HPDE6-E6E7 (cell line): Measurements from ENCODE around the gene SLC5A10.
"Not testable (repeated sequence)": the region's sequence is repeated elsewhere in the genome, so short reads cannot be mapped to it uniquely, and the experiment has no call there.

ENCODE experiments used
- DNase-seq: peaks from one replicate; pipeline ENCODE4 v3.0.0; 2011; ENCODE audit warnings: missing footprints; ENCODE audit errors: extremely low spot score

SLC5A10 gene

DNA sequence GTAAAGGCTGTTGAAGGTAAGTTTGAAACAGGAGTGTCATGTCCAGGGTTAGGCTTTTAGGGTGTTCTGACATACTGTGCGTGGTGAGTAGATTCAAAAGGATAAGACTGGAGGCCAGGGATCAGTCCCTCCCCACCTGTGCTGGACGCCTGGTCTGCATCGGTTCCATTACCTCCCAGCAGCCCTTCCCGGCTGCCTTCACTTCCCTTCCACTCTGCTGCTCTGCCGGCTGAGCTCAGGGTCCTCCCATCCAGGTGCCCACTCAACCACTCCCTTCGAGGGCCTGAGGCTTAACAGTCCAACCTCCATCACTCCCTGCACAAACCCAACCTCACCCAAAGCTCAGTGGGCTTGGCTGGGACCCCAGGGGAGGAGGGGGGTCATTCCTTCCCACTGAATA lies 4.1 kb upstream of the SLC5A10 start:
- no peak for DNase-seq

DNA sequence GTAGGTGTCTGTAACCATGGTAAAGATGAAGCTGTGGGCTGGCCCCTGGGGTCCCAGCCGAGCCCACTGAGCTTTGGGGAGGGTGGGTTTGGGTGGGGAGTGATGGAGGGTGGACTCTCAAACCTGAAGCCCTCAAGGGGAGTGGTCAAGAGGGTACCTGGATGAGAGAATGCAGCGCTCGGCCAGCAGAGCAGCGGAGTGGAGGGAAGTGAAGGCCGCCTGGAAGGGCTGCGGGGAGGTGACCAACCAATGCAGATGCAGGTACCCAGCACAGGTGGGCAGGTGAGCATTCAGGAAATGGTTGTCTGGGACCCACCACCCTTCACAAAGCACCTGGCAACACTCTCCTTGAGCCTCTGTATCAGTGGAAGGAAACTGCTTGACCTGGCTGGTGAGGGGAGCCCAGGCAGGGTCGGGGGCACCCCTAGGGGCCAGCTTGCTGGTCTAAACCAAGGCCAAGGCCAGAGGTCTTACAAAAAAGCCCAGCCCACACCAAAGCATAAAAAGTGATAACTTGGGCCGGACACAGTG lies 3.4 kb upstream of the SLC5A10 start:
- DNase-seq = no peak

DNA sequence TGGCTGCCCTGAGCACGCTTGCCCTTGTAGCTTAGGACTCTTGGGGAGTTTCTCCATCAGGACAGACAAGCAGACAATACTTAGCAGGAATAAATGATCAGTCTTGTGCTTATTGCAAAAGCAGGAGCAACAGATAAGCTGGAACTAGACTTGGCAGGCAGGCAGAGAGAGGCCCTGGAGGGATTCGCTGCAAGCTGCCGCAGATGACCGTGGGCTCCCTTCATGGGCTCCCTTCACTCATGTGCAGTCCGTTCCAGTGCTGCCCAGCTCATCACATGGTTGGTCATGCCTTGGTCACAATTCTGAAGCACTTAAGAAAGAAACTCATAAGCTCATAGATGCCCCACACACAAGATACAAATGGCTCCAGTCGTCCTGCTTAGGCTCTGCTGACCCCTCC lies 2.4 kb upstream of the SLC5A10 start:
- DNase-seq = no peak

DNA sequence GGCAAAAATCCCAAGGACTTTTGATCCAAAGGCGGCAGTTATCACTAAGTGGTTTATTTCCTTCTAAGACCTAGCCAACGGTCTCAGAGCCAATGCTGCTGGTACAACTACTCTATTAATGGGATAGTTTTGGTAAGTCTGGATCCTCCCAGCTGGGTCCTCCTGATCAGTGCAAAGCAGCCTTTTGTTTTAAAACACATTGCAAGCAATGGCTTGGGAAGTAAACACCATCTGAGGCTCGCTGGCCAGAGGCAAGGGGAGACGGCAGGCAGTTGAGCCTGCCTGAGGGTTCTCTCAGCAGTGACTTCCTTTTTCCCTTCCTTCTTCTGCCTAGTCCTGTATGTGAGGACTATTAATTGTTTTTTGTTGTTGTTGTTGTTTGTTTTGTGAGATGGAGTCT lies 1.6 kb upstream of the SLC5A10 start:
- DNase-seq = no peak

DNA sequence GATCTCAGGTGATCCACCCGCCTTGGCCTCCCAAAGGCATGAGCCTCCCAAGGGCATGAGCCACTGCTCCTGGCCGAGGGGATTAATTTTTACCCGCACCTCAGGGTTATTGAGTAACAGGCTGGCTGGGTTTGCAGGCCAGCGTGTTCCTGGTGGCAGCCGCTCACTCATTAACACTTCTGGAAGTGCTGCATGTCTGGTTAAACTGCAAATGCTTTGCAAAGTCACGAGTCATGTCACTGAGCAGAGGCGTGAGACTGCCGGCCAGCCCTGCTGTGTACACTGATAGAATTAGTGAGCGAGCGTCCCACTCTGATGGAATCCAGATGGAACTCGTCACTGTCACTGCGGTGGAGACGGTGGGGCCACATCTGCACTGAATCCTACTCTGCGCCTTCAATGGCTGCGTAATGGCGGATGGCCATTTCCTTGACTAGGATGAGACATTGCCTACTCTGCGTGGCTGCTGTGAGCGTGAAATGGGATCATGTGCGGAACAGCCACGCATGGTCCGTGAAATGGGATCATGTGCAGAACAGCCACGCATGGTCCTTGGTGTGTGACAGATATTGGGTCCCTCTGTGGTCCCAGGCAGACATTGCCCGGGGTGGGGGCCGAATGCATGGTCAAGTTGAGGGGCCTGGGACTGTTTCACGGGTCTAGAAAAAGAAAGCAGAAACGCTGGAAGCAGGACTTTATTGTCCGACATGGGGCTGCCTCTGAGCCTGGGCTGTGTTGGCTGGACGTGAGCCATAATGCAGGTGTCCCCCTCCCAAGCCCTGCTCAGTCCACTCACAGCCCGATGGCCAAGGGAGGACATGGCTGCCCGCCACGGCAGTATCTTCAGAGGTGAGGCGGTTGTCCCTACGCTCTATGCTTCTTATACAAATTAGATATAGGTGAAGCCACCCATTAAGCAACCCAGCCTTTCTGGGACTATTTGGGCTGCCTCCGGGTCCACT lies 740 bp upstream of the SLC5A10 start:
- no peak for DNase-seq

DNA sequence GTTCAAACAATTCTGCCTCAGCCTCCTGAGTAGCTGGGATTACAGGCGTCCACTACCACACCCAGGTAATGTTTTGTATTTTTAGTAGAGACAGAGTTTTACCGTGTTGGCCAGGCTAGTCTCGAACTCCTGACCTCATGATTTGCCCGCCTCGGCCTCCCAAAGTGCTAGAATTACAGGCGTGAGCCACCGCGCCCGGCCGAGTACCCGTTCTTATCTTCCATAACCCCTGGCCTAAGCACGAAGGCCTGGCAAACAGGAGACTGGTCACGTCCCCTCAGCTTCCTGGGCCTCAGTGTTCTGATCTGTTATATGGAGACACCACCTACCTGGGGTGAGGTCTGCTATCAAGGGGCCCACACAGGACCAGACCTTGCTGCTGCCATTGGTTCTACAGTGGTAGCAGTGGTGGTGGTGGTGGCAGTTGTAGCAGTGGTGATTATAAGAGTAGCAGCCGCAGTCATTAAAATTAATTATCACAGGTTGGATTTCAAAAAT lies 1.3 kb downstream of the SLC5A10 start:
- DNase-seq = no peak

DNA sequence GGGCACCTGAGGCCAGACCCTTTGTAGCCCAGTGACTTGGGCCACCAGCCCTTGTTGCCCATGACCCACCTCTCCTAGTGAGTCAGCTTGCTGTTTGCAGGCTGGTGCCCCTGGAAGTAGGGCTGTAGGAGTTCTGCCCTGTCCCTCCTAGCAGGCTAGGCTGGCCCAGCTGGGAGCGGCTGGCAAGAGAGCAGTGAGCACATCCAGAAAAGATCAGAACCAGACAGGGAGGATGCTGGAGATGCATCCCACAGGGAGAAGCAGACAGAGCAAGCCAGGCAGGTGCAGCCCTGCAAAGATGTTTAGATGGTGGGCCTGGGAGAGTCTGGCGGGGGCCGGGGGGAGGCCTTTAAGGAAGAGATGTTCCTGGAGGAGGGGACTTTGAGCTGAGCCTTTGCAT lies 2.4 kb downstream of the SLC5A10 start:
- no peak for DNase-seq

DNA sequence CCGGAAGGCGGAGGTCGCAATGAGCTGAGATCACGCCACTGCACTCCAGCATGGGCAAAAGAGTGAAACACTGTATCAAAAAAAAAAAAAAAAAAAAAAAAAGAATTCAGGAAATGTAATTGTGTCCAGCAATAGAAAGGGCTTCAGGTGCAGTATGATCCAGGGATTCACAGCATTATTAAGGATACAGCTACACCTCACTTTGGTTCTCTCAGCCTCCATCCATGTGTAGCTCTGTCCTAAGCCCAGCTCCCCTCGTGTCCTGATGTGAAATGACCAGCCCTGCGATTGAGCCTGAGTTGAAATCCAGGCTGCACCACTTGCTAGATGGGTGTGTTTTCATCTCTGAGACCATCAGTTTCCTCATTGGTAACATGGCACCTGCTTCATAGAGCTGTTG lies 3.0 kb downstream of the SLC5A10 start:
- DNase-seq = no peak

DNA sequence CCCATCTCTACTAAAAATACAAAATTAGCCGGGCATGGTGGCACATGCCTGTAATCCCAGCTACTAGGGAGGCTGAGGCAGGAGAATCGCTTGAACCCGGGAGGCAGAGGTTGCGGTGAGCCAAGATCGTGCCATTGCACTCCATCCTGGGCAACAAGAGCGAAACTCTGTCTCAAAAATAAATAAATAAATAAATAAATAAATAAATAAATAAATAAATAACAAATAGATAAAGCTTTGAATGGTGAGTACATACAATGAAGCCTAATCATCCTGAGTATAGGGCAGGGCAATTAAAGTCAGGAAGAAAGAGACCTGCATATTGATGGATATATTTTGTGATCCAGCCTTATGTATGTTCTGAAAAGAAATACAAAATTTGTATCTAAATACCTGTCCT lies 4.1 kb downstream of the SLC5A10 start:
- DNase-seq = not testable (repeated sequence)

DNA sequence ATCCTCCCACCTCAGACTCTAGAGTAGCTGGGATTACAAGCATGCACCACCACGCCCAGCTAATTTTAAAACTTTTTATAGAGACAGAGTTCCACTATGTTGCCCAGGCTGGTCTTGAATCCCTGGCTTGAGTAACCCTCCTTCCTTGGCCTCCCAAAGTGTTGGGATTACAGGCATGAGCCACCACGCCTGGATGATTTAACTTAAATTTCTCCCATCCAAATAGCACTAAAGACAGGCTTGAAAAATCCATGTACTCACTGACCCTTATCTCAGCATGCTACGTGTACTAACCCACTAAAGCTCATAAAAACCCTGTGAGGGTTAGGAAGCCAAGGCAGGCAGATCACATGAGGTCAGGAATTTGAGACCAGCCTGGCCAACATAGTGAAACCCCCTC lies 4.6 kb downstream of the SLC5A10 start:
- no peak for DNase-seq

DNA sequence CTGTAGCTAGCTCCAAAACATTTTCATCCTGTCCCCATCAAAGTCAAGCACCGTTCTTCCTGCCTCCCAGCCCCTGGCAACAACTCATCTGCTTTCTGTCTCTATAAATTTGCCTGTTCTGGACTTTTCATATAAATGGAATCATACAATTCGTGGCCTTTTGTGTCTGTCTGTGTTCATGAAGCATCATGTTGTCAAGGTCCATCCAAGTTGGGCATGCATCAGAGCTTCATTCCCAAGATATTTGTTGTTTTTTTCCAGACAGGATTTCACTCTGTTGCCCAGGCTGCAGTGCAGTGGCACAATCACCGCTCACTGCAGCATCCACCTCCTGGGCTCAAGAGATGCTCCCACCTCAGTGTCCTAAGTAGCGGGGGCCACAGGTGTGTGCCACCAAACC lies 5.9 kb downstream of the SLC5A10 start:
- no peak for DNase-seq

DNA sequence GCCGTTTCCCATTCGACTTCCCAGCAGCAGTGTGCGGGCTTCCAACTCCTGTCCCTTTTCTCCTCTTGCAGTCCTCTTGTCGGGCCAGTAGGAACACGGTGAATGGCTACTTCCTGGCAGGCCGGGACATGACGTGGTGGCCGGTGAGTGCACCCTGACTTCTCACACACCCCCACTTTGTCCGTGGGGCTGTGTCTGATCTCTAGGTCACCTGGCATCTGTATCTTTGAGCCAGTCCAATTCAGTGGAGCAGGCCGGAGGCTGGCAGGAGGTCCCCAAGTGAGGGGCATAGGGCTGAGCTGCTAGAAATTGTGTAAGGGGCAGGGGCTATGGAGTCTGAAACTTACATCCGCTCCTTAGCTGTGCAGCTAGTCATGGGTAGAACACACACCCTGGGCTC lies 6.6 kb downstream of the SLC5A10 start:
- no peak for DNase-seq

DNA sequence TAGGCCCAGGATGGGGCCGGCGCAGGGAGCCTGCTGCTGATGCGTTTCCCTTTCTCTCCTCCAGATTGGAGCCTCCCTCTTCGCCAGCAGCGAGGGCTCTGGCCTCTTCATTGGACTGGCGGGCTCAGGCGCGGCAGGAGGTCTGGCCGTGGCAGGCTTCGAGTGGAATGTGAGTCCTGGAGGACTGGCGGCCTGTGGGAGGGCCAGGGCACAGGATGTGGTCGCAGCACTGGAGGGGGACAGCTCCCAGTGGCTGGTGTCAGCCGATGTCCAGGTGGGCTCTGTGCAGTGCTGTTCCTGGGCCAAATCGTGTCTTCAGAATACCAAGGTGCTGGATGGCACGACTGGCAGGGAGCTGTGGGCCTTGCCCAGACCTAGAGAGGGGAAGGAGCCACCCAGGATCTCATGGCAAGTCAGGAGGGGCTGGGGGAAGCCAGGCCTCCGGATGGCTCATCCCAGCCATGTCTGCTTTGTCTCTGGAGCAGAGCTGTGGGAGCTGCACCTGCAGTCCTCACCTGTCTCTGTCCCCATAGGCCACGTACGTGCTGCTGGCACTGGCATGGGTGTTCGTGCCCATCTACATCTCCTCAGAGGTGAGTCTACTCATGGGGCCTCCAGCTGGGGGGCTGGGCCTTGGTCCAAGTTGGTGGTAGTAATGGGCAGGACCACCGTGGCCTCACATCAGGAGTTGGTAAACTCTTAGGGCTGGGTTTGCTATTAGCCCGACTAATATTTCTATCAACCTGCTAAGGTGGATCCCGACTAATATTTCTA lies 7.3 kb downstream of the SLC5A10 start:
- DNase-seq = no peak

DNA sequence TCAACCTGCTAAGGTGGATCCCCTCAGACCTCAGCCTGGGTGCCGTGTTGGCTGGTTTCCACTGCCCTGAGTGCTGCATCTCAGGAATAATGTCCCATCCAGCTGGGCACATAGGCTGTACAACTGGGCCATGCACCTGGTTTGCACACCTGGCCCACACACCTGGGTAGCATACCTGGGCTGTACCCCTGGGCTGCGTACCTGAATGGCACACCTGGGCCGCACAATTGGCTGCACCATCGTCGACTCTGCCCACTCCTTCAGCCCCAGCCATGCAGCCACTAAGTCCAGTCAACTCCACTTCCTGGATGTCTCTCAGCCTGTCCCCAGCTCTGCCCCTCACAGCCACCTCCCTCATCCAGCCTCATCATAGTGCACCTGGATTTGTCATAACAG lies 7.9 kb downstream of the SLC5A10 start:
- DNase-seq = no peak

DNA sequence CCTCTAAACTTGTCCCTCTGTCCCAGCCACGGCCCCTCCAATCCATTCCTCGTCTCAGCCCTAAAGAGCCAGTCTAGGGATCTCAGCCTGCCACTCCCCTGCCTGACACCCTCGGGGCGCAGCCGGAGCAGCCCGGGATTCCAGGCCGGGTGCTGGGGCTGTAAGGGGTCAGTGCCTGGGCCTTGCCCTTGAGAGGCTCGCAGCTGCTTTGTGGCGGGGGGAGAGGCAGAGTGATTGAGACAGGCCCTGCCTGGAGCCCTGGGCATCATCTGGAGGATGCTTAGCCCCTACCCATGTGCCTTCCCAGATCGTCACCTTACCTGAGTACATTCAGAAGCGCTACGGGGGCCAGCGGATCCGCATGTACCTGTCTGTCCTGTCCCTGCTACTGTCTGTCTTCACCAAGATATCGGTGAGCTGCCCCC lies 8.3 kb downstream of the SLC5A10 start:
- no peak for DNase-seq

DNA sequence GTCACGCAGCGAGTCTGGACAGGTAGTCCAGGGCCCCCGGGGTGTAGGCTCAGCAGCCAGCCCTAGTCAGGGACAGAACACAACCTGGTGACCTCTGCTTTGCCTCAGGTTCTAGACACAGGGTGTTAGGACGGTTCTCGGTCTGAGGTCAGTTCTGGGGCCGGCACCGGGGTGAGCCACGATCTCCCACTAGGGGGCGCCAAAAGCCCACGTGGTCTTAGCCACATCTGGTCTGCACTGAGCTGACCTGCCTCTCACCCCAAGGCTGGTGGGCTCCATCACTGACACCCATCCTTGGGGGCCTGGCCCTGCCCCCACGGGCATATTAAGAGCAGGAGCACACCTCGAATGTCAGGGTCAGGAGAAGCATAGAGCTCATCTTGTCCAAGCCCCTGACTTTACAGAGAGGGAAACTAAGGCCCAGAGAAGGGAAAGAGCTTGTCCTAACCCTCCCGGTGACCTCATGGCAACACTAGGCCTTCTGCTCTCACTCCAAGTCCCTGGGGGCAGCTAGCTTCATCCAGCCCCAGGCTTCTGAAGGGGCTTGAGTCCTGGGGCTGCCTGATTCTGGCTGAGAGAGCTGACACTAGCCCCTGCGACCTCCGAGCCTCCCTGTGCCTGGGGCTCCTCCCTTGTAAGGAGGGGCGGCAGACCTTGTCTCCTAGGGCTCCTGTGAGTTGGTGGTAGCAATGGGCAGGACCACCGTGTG lies 9.0 kb downstream of the SLC5A10 start:
- DNase-seq = peak; percentile 69

DNA sequence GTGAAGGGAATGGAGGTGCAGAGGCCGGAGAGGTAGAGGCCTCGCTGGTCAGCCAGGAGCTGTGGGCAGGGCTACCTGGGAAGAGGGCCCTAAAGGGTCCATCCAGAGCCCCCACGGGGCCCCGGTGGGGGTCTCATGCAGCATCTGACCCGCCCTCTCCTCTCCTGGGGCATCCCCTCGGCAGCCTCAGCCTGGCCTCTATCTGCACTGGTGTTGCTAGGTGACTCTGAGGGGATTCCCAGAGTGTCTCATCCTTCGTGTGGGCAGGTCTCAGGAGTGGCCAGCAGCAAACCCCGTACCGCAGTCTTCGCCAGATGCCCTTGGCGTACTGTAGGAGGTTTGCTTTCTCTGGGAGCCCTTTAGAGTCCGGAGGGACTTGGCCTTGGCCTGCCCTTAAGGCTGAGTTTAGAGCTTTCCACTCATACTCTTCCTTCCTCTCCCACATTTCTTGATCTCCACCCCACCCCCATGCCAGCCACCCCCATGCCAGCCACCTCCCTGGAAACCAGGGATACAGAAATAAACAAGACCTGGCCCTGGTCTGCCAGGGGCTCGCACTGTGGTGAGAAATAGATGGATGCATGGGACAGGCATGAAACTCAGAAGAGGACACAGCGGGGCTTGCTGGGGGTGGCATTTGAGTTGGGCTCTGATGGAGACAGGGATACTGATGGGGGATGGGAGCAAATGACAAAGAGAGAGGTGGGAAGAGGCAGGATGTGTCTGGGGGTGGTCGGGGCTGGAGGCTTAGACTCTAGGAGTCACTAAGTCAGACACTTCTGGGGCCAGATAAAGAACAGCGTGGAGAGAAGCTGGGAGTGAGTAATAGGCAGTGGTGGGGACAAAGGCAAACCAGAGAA lies 9.9 kb downstream of the SLC5A10 start:
- DNase-seq = no peak

DNA sequence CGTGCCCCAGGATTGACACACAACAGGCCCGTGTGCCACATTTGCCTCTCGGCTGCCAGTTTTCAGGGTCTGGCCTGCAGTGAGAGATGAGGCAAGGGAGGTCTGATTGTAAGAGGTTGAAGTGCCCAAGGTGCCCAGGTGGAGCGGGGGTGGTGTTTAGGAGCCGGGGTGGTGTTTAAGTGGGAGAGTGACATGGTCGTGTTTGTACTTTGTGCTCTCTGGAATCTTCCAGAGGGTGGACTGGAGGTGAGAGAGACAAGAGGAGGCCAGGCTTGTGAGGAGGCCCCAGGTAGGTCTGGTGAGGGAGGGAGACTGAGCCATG lies 10.5 kb downstream of the SLC5A10 start:
- DNase-seq = no peak

DNA sequence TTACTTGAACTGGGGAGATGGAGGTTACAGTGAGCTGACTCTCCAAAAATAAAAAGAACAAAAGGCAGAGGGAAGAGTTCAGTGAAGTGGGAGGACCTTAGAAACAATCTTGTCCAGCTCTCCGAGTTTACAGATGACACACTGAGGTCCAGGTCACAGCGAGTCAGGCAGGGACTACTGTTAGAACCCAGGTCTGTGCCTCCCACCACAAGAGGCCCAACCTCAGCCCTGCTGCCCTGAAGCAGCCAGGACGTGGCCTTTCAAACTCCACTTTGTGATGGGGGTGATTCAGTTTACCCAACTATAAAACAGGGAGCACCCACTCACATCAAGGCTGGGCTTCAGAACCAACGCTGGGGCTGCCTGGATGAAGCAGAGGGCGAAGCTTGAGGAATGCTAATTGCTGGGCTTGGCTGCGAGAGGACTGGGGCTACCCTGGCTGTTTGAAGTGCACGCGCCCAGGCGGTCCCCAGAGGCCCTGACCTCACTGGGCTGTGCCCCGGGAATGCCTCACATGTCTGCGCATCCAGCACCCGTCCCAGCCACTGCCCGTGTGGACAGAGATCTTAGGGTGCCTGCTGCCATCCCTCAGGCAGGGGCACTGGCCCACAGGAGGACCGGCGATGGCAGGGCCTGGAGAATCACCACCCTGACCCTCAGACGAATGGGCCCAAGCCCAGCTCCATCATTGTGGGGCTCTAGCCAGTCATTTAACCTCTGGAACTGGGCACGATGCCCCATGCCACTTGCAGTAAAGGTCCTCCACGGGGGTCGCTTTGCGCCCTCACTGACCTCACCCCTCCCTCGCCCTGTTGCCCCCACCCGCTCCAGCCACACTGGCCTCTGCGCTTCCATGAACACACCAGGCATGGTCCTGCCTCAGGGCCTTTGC lies 11.4 kb downstream of the SLC5A10 start:
- DNase-seq = no peak

DNA sequence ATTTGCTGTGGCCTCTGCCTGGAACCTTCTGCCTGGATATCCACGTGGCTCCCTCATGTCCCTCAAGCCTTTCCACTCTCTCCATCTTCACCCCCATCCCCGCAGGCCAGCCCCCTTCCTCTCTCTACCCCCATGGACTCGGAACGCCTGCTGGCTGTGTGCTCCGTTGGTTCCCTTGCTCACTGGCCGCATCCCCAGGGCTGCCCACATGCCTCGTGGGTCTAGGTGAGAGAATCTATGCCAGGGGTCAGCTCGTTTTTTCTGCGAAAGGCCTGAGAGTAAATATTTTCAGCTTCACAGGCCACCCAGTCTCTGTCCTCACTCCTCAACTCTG lies 12.0 kb downstream of the SLC5A10 start:
- DNase-seq = no peak
